Measurements from ENCODE around the gene NR2E3. TPM values are rescaled to one million over a fixed set of nuclear protein-coding genes. Genes with fewer than 3 reads are reported as not detected.

NR2E3 gene
- total and polyA plus RNA-seq, 7 donors, result not detected

- Histone ChIP-seq H3K27me3 (ENCODE audit: insufficient read depth in 3 of 3, low read length in 2 of 3) (no peaks in the 10 kb centered on the region), H3K4me3 (no peak overlapping the region), H3K4me1 (no peaks in the 10 kb centered on the region), H3K36me3 (ENCODE audit: insufficient read depth in 1 of 2, low read depth in 1 of 2) (no peaks in the 10 kb centered on the region), H3K27ac (no peak overlapping the region), H3K9me3 (no peaks in the 10 kb centered on the region)
- DNase-seq (no peak), ATAC-seq (peak in 3 of 4 donors; percentile 11 to 17 (median 12))
- TF ChIP-seq CTCF (IDR thresholded peaks at IDR 0.05), result no peak
- intact Hi-C loops (cut with DNase I), result no loop called here
- 77 to 86% (median 84%) methylated on average over 8 to 9 of the region's 9 CpGs for WGBS, 3 donors
Observed at GRCh38 chr15:71813723-71814470, 3.5 kb downstream of the NR2E3 start.

GRCh38 chr15:71815301-71815700 lies 4.9 kb downstream of the NR2E3 start:
- TF ChIP-seq CTCF (IDR thresholded peaks at IDR 0.05), result no peak
- intact Hi-C loops (cut with DNase I), result no loop called here
- Histone ChIP-seq H3K4me3 (no peak overlapping the region), H3K4me1 (no peaks in the 10 kb centered on the region), H3K36me3 (ENCODE audit: insufficient read depth in 1 of 2, low read depth in 1 of 2) (no peaks in the 10 kb centered on the region), H3K27ac (no peak overlapping the region), H3K9me3 (peaks cover 11% of the 10 kb centered on the region), H3K27me3 (ENCODE audit: insufficient read depth in 3 of 3, low read length in 2 of 3) (no peaks in the 10 kb centered on the region)
- ATAC-seq (no peak), DNase-seq (no peak)
- WGBS, 3 donors, result 57 to 79% (median 69%) methylated on average over 3 of the region's 3 CpGs

- DNase-seq, result no peak
- H3K4me1 ChIP-seq, result no peaks in the 10 kb centered on the region
- H3K4me3 ChIP-seq, result no peak overlapping the region
- H3K9me3 ChIP-seq, result peaks cover 28% of the 10 kb centered on the region
- peaks cover 3 to 5% of the 10 kb centered on the region in 2 donors for H3K36me3 ChIP-seq (ENCODE audit: insufficient read depth in 1 of 2, low read depth in 1 of 2)
- no peak overlapping the region for H3K27ac ChIP-seq
- intact Hi-C loops (cut with DNase I), result no loop called here
- WGBS, 3 donors, result 93 to 98% (median 96%) methylated on average over 13 of the region's 13 CpGs
- no peak for ATAC-seq
- no peak for TF ChIP-seq CTCF (IDR thresholded peaks at IDR 0.05)
- H3K27me3 ChIP-seq (ENCODE audit: insufficient read depth in 3 of 3, low read length in 2 of 3), result no peaks in the 10 kb centered on the region
Observed at GRCh38 chr15:71817351-71817750, 7.0 kb downstream of the NR2E3 start.

GRCh38 chr15:71820127-71820526 lies 9.8 kb downstream of the NR2E3 start:
- intact Hi-C loops (cut with DNase I), result no loop called here
- no peak for ATAC-seq

More at GRCh38 chr15:71820127-71820526, 9.8 kb downstream of the NR2E3 start:
- Histone ChIP-seq H3K4me1 (no peaks in the 10 kb centered on the region), H3K36me3 (ENCODE audit: insufficient read depth in 1 of 2, low read depth in 1 of 2) (peaks cover 3 to 20% of the 10 kb centered on the region in 2 donors), H3K27ac (no peak overlapping the region), H3K4me3 (no peak overlapping the region), H3K27me3 (ENCODE audit: insufficient read depth in 3 of 3, low read length in 2 of 3) (no peaks in the 10 kb centered on the region), H3K9me3 (peaks cover 41% of the 10 kb centered on the region)
- no peak for TF ChIP-seq CTCF (IDR thresholded peaks at IDR 0.05)
- DNase-seq, result no peak
- 89 to 94% (median 91%) methylated on average over 1 of the region's 1 CpG for WGBS, 3 donors
